ENCODE results near the gene GCK. TPM values are rescaled to one million over a fixed set of nuclear protein-coding genes. Genes with fewer than 3 reads are reported as not detected.

The GCK gene
- total RNA-seq = 1 to 10 TPM in 1 of 4 donors, under 1 TPM in 1, not detected in 2; 0.25 to 1.2 TPM

DNA sequence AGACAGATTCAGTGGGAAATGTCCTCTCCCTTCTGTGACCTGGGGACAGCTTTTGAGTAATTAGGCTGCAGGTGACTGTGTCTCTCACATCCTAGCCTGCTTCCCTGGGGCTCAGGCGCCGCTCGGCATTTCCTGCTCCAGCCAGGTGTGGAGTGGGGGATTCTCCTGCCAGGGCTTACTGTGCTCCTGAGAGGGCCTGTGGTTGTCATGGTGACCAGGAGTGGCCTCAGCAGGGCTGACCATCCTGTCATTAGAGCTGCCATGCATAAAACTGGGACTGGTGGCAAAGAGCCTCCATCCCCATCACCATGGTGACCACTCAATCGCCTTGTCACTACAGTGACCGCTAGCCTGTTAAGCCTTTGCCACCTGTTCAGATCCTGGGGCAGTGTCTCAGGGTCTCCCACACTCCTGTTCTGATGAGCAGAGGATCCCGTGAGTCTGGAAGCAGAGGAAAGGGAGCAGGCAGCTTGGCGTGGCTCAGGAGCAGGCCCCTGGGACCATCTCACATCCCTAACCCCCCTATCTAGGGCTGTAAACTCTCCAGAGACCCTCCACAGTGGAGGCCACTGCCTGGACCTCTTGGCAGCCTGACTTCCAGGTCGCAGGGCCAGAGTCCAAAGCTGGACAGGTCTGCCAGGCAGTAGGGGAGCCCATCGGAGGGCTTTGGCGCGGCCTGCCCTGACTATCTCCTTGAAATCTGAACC is at the start of gene GCK:
TSS of gene GCK (minus strand) at position 154 of the 707 bp plus-strand sequence. CDS start 486 bp downstream, outside the sequence.
- DNase-seq (ENCODE audit: low spot score in 2 of 2) = peak in 1 of 2 donors; percentile 60
- intact Hi-C loops (cut with DNase I; ENCODE audit: low total_unique reads) = no loop called here
- TF ChIP-seq, protein P1, sequence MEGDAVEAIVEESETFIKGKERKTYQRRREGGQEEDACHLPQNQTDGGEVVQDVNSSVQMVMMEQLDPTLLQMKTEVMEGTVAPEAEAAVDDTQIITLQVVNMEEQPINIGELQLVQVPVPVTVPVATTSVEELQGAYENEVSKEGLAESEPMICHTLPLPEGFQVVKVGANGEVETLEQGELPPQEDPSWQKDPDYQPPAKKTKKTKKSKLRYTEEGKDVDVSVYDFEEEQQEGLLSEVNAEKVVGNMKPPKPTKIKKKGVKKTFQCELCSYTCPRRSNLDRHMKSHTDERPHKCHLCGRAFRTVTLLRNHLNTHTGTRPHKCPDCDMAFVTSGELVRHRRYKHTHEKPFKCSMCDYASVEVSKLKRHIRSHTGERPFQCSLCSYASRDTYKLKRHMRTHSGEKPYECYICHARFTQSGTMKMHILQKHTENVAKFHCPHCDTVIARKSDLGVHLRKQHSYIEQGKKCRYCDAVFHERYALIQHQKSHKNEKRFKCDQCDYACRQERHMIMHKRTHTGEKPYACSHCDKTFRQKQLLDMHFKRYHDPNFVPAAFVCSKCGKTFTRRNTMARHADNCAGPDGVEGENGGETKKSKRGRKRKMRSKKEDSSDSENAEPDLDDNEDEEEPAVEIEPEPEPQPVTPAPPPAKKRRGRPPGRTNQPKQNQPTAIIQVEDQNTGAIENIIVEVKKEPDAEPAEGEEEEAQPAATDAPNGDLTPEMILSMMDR (IDR thresholded peaks at IDR 0.05) = no peak
- TF ChIP-seq POLR2A (IDR thresholded peaks at IDR 0.05) = no peak
- no peak within 1 kb of the TSS for H3K4me3 ChIP-seq (ENCODE audit: low read depth, poor library complexity, severe bottlenecking)
- 90 to 93% methylated on average over 9 to 11 of the region's 11 CpGs for WGBS, 2 donors

DNA sequence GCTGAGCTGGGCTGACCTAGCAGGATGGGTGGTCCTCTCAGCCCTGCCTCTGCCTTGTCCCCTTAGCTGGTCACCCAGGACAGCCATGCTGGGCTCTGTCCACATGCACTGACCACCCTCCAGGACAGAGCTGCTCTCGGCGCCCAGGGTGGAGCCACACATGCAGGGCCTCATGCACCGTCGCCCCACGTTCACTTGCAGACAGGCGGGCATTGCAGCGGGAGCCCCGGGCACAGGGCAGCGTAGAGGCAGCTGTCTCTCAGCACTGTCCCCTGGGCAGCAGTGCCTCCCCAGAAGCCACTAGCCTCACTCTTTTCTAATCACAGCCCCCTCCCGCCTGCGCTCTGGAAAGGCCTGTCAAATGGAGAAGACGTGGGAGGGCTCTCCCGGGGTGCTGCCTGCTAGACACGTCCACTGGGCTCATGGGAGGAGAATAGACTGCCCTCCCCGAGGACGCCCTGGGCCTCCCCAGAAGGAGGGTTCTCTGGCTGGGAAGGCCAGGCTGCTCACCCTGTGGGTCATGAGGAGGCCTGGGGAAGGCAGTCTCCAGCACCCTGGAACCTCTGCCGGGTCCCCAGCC is 49.0 kb upstream of the GCK start:
- H3K4me3 ChIP-seq (ENCODE audit: low read depth, poor library complexity, severe bottlenecking) = no peak overlapping the region
- no peak for DNase-seq (ENCODE audit: low spot score in 2 of 2)
- intact Hi-C loops (cut with DNase I; ENCODE audit: low total_unique reads) = no loop called here
- no peak for TF ChIP-seq POLR2A (IDR thresholded peaks at IDR 0.05)
- TF ChIP-seq, protein P1 (IDR thresholded peaks at IDR 0.05) = no peak
- WGBS, 2 donors = 84 to 87% methylated on average over 16 to 17 of the region's 17 CpGs

DNA sequence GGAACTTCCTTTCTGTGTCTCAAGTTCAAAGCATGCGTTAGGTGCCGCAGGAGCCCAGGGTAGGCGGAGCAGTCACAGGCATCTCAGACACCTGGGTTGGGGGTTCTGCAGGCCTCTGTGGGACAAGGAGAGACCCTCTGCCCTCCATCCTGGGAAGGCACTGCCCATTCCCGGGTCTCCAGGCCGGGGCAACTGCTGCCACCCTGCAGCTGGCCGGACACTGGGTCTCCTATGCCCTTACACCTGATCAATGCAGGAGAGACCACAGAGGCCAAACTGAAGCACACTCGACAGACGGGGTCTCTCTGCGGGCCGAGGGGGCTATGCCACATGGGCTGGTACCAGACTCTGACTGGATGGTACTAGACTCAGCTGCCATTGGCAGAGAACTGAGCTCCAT is 48.5 kb upstream of the GCK start:
- TF ChIP-seq POLR2A (IDR thresholded peaks at IDR 0.05) = no peak
- TF ChIP-seq, protein P1 (IDR thresholded peaks at IDR 0.05) = no peak
- H3K4me3 ChIP-seq (ENCODE audit: low read depth, poor library complexity, severe bottlenecking) = no peak overlapping the region
- no peak for DNase-seq (ENCODE audit: low spot score in 2 of 2)
- intact Hi-C loops (cut with DNase I; ENCODE audit: low total_unique reads) = no loop called here
- 86 to 91% methylated on average over 6 to 7 of the region's 10 CpGs for WGBS, 2 donors

DNA sequence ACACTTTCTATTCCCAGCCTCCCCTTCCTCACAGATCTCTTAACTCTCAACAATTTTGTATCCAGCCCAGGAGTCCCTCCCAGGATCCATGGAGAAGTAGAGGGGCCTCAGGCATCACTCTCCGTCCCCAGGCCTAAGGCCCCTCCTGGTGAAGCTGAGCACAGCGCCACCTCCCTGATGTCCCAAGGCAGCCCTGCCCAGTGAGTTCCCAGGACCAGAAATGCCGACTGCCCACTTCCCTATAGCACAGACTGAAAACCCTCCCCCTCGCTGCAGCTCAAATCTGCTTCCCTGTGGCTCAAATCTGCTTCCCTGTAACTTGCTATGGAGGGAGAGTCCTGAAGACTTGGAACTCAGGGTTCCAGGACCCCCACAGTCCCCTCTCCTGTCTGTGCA is 47.1 kb upstream of the GCK start:
- intact Hi-C loops (cut with DNase I; ENCODE audit: low total_unique reads) = no loop called here
- TF ChIP-seq, protein P1 (IDR thresholded peaks at IDR 0.05) = no peak
- no peak for TF ChIP-seq POLR2A (IDR thresholded peaks at IDR 0.05)
- WGBS, 2 donors = 57 to 61% methylated on average over 4 of the region's 4 CpGs
- no peak overlapping the region for H3K4me3 ChIP-seq (ENCODE audit: low read depth, poor library complexity, severe bottlenecking)
- DNase-seq (ENCODE audit: low spot score in 2 of 2) = no peak

DNA sequence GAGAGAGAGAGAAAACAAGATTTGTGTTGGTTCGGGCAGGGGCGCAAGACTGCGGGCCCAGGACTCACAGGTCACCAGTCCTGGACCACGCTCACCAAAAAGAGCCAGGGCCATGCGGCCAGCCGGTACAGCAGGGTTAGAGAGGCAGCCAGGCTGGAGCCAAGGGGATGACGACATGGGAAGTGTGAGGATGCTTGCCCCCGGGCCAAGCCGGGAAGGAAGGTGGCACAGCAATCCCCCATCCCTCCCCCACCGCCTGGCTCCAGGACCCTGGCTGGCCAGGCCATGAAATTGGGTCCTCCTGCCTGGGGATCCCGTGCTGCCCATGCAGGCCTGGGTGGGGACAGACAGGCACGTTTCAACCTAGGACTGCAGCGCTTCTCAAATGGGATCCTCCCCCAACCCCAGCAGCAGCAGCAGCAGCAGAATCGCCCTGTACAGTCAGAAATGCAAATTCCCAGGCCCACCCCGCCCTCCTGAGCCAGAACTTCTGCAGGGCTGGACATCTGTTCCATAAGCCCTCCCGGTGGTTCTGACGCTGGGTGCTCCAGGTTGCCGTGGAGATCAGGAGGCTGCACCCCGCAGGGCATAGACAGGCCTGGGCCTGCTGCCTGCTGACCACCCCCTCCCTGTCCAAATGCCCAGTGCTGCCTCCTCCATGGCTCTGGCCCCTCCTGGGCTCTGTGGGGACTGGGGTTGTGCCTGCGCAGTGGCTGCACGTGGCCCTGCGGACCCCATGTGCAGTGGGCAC is 46.5 kb upstream of the GCK start:
- DNase-seq (ENCODE audit: low spot score in 2 of 2) = no peak
- 65 to 70% methylated on average over 20 to 22 of the region's 22 CpGs for WGBS, 2 donors
- intact Hi-C loops (cut with DNase I; ENCODE audit: low total_unique reads) = no loop called here
- H3K4me3 ChIP-seq (ENCODE audit: low read depth, poor library complexity, severe bottlenecking) = no peak overlapping the region
- TF ChIP-seq POLR2A (IDR thresholded peaks at IDR 0.05) = no peak
- TF ChIP-seq, protein P1 (IDR thresholded peaks at IDR 0.05) = no peak
